Ishikawa (cell line): Measurements from ENCODE around the gene DCAF4.

ENCODE experiments used
- CEBPB ChIP-seq: IDR thresholded peaks from 2 replicates; pipeline ENCODE4 v1.6.1; 2012
- CREB1 ChIP-seq: IDR thresholded peaks from 2 replicates; pipeline ENCODE4 v1.6.1; 2012; ENCODE audit warnings: low read depth
- EGR1 ChIP-seq: IDR thresholded peaks from 2 replicates; pipeline ENCODE4 v1.6.1; 2012
- EP300 ChIP-seq: IDR thresholded peaks from 2 replicates; pipeline ENCODE4 v1.6.1; 2012; ENCODE audit warnings: borderline replicate concordance
- FOXM1 ChIP-seq: IDR thresholded peaks from 2 replicates; pipeline ENCODE4 v1.6.1; 2012; ENCODE audit warnings: low read depth, borderline replicate concordance
- MAX ChIP-seq: IDR thresholded peaks from 2 replicates; pipeline ENCODE4 v1.6.1; 2012
- NFIC ChIP-seq: IDR thresholded peaks from 2 replicates; pipeline ENCODE4 v1.6.1; 2012
- RAD21 ChIP-seq: IDR thresholded peaks from 2 replicates; pipeline ENCODE4 v1.6.1; 2012; ENCODE audit warnings: low read depth
- TAF1 ChIP-seq: IDR thresholded peaks from 2 replicates; pipeline ENCODE4 v1.6.1; 2012; ENCODE audit warnings: low read depth, mild to moderate bottlenecking
- TCF12 ChIP-seq: IDR thresholded peaks from 2 replicates; pipeline ENCODE4 v1.6.1; 2012; ENCODE audit warnings: low read depth
- TEAD4 ChIP-seq: IDR thresholded peaks from 2 replicates; pipeline ENCODE4 v1.6.1; 2012
- USF1 ChIP-seq: IDR thresholded peaks from 2 replicates; pipeline ENCODE4 v1.6.1; 2012
- YY1 ChIP-seq: IDR thresholded peaks from 2 replicates; pipeline ENCODE4 v1.6.1; 2012; ENCODE audit warnings: low read depth
- ZBTB7A ChIP-seq: IDR thresholded peaks from 2 replicates; pipeline ENCODE4 v1.6.1; 2012; ENCODE audit warnings: low read depth
- TF ChIP-seq, protein P1 (sequence below): IDR thresholded peaks from 2 replicates; pipeline ENCODE4 v1.6.1; 2012; ENCODE audit warnings: low read depth, mild to moderate bottlenecking

DCAF4 gene

GRCh38 chr14:72926292-72927028 lies at the start of gene DCAF4:
TSS of gene DCAF4 (plus strand) at chr14:72926464. CDS start at chr14:72937979, 11,515 bp downstream.
- TF ChIP-seq CREB1: peak; percentile 56; the same call in 1 of the 2 replicates
- no peak for TF ChIP-seq YY1
- TF ChIP-seq MAX: peak; percentile 72
- TF ChIP-seq EGR1: no peak
- 0 out of 2 replicates have a peak, but pooled peaks have one; percentile 43 for TF ChIP-seq ZBTB7A
- TF ChIP-seq NFIC: no peak; the same call in 1 of the 2 replicates
- TF ChIP-seq USF1: peak; percentile 64
- TF ChIP-seq TAF1: no peak; the same call in 1 of the 2 replicates
- TF ChIP-seq TCF12: 0 out of 2 replicates have a peak, but pooled peaks have one; percentile 8
- TF ChIP-seq RAD21: no peak; the same call in 1 of the 2 replicates
- TF ChIP-seq EP300: no peak

DNA sequence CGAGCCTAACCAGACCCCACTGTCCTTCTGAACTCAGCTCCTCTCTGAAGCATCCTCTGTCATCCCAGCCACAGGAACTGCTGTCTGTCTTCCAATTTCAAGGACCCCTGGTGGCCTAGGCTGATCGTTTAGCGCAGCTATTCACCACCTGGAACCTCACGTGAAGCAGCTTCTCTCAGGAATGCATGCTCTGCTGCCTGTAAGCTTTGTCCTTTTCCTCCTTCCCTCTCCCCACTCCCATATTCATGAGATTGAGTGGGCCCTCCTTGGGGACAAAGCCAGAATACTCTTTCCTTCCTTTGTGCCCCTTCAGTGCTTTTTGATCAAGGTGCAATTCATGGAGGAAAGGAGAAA lies 49.6 kb upstream of the DCAF4 start:
- no peak for TF ChIP-seq MAX
- no peak for TF ChIP-seq EP300
- TF ChIP-seq NFIC: no peak
- TF ChIP-seq, protein P1, sequence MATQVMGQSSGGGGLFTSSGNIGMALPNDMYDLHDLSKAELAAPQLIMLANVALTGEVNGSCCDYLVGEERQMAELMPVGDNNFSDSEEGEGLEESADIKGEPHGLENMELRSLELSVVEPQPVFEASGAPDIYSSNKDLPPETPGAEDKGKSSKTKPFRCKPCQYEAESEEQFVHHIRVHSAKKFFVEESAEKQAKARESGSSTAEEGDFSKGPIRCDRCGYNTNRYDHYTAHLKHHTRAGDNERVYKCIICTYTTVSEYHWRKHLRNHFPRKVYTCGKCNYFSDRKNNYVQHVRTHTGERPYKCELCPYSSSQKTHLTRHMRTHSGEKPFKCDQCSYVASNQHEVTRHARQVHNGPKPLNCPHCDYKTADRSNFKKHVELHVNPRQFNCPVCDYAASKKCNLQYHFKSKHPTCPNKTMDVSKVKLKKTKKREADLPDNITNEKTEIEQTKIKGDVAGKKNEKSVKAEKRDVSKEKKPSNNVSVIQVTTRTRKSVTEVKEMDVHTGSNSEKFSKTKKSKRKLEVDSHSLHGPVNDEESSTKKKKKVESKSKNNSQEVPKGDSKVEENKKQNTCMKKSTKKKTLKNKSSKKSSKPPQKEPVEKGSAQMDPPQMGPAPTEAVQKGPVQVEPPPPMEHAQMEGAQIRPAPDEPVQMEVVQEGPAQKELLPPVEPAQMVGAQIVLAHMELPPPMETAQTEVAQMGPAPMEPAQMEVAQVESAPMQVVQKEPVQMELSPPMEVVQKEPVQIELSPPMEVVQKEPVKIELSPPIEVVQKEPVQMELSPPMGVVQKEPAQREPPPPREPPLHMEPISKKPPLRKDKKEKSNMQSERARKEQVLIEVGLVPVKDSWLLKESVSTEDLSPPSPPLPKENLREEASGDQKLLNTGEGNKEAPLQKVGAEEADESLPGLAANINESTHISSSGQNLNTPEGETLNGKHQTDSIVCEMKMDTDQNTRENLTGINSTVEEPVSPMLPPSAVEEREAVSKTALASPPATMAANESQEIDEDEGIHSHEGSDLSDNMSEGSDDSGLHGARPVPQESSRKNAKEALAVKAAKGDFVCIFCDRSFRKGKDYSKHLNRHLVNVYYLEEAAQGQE: no peak
- no peak for TF ChIP-seq ZBTB7A
- TF ChIP-seq FOXM1: no peak

- TF ChIP-seq YY1 (no peak), EGR1 (no peak), CEBPB (no peak), RAD21 (no peak), MAX (no peak), ZBTB7A (no peak), CREB1 (no peak), EP300 (no peak), TEAD4 (no peak), USF1 (no peak), NFIC (no peak), TCF12 (no peak)
- TF ChIP-seq, protein P1: no peak
Measured at GRCh38 chr14:72878746-72879145, 47.5 kb upstream of the DCAF4 start.

DNA sequence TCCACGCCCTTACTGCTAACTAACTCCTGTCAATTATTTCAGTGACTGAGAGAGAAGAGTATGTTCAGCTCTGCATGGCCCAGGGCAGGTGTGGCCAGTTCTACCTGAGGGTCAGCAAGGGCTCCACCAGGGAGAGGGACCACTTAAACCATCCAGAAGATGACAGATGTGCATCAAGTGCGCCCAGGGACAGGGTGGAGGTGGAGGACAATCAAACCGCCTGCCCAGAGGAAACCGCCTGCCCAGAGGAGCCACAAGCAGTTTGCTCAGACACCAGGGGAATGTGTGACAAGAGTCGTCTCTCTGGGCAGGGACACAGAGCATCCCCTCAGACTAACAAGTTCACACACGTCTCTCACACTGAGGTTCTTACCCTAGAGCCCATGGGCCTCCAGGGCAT lies 46.8 kb upstream of the DCAF4 start:
- no peak for TF ChIP-seq USF1
- no peak for TF ChIP-seq EP300
- TF ChIP-seq EGR1: no peak
- TF ChIP-seq RAD21: no peak
- TF ChIP-seq YY1: no peak
- TF ChIP-seq, protein P1: no peak
